Loucy (cell line): ENCODE results near the gene DOC2B.

Experiments used
- H2AFZ ChIP-seq: fragments of 200-600 bp; sonication (generic); 2 replicates; pipeline ENCODE4 v1.6.0; 2016; ENCODE audit warnings: antibody characterized with exemption, mild to moderate bottlenecking, low read length, moderate library complexity
- H3F3A ChIP-seq: fragments of 200-600 bp; 2 replicates; pipeline ENCODE4 v1.6.0; 2016; ENCODE audit warnings: antibody characterized with exemption, low read depth, mild to moderate bottlenecking
- H3K27me3 ChIP-seq: fragments of 200-600 bp; sonication (generic); 2 replicates; pipeline ENCODE4 v1.6.1; 2014; ENCODE audit warnings: low read length, mild to moderate bottlenecking; ENCODE audit not compliant: insufficient read depth, poor library complexity, severe bottlenecking
- H3K36me3 ChIP-seq: fragments of 200-600 bp; sonication (generic); 2 replicates; pipeline ENCODE4 v1.6.1; 2016; ENCODE audit warnings: low read length; ENCODE audit not compliant: insufficient read depth
- H3K4me1 ChIP-seq: fragments of 200-600 bp; sonication (generic); 2 replicates; pipeline ENCODE4 v1.5.1; 2014; ENCODE audit warnings: low read length, mild to moderate bottlenecking; ENCODE audit not compliant: insufficient read depth, poor library complexity, severe bottlenecking
- H3K4me2 ChIP-seq: fragments of 200-600 bp; sonication (generic); 2 replicates; pipeline ENCODE4 v1.6.0; 2014; ENCODE audit warnings: antibody characterized with exemption, low read length, low read depth, mild to moderate bottlenecking; ENCODE audit not compliant: poor library complexity, severe bottlenecking
- H3K4me3 ChIP-seq: fragments of 200-600 bp; sonication (generic); 2 replicates; pipeline ENCODE4 v1.5.1; 2014; ENCODE audit warnings: low read length, mild to moderate bottlenecking, mixed read lengths; ENCODE audit not compliant: poor library complexity, severe bottlenecking
- H3K79me2 ChIP-seq: fragments of 200-600 bp; sonication (generic); 2 replicates; pipeline ENCODE4 v1.6.1; 2014; ENCODE audit warnings: low read length; ENCODE audit not compliant: insufficient read depth
- H3K9ac ChIP-seq: fragments of 200-600 bp; sonication (generic); 2 replicates; pipeline ENCODE4 v1.6.0; 2014; ENCODE audit warnings: mild to moderate bottlenecking, low read depth, low read length, moderate library complexity; ENCODE audit not compliant: poor library complexity, severe bottlenecking
- H3K9me2 ChIP-seq: fragments of 200-600 bp; sonication (generic); replicated peaks from 2 replicates; pipeline ENCODE4 v1.6.1; 2016; ENCODE audit warnings: low read depth, low read length, mixed read lengths
- H3K9me3 ChIP-seq: fragments of 200-600 bp; sonication (generic); 2 replicates; pipeline ENCODE4 v1.6.1; 2014; ENCODE audit warnings: mild to moderate bottlenecking, antibody characterized with exemption, low read length, low read depth; ENCODE audit not compliant: insufficient read depth
- H4K20me1 ChIP-seq: fragments of 200-600 bp; sonication (generic); 2 replicates; pipeline ENCODE4 v1.6.0; 2014; ENCODE audit warnings: antibody characterized with exemption, low read length, mild to moderate bottlenecking; ENCODE audit not compliant: insufficient read depth, poor library complexity, severe bottlenecking
- CTCF ChIP-seq: fragments of 200-600 bp; sonication (generic); conservative IDR thresholded peaks from 2 replicates; pipeline ENCODE4 v1.5.1; 2014; ENCODE audit warnings: mild to moderate bottlenecking, antibody characterized with exemption, low read length
- EZH2phosphoT487 ChIP-seq: fragments of 200-600 bp; IDR thresholded peaks from 2 replicates; pipeline ENCODE4 v1.6.1; 2018; ENCODE audit warnings: antibody characterized with exemption, mild to moderate bottlenecking, moderate library complexity, borderline replicate concordance

DOC2B gene

DNA sequence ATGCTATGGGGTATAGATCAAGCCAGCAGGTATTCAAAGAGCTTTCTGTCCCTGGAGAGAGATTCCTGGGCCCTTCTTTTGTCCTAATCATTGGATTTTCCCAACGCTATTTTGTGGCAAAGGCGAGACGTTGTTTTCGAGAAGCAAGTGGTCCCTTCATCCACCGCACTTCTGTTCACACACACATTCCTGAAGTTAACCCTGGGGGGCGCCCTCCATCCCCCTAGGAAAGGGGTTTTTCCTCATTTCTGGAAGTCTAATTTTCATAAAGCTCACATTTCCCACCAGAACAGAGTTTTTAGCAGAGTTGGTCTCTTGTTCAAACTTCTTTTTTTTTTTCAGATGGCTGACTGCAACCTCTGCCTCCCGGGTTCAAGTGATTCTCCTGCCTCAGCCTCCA, 32.2 kb downstream of the DOC2B start:
- Histone ChIP-seq H3K27me3 (no peaks in the 10 kb centered on the region), H3K9me3 (no peaks in the 10 kb centered on the region; the same call in 1 of the 2 replicates), H3K36me3 (no peaks in the 10 kb centered on the region), H3K4me2 (no peak overlapping the region), H3K9ac (no peak overlapping the region), H3K79me2 (no peaks in the 10 kb centered on the region), H3K4me3 (no peak overlapping the region), H3F3A (no peaks in the 10 kb centered on the region), H3K9me2 (no peaks in the 10 kb centered on the region), H4K20me1 (no peaks in the 10 kb centered on the region), H2AFZ (no peak overlapping the region), H3K4me1 (no peaks in the 10 kb centered on the region)
- TF ChIP-seq CTCF (no peak), EZH2phosphoT487 (no peak)

DNA sequence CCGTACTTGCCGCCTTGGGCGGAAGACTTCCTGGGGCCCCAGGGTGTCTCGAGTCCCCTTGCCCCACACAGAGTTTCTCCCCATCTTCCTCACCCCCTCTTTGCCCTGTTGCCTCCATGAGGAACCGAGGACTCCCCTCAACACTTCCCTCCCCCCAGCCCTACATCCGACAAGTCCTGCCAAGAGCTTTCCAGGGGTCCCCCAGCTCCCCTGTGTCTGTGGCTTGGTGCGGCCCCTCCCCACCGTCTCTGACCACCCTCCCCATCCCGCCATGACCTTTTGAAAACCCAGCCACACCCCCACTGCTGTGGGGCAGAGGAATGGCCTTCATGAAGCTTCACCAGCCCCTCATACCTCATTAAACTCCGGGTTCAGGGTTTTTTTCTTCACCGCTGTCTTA, 32.7 kb downstream of the DOC2B start:
- Histone ChIP-seq H4K20me1 (no peaks in the 10 kb centered on the region), H3K36me3 (no peaks in the 10 kb centered on the region), H3K9me3 (no peaks in the 10 kb centered on the region; the same call in 1 of the 2 replicates), H3K4me3 (no peak overlapping the region), H3K27me3 (no peaks in the 10 kb centered on the region), H3K4me1 (no peaks in the 10 kb centered on the region), H3F3A (no peaks in the 10 kb centered on the region), H3K9me2 (no peaks in the 10 kb centered on the region), H3K79me2 (no peaks in the 10 kb centered on the region), H3K9ac (no peak overlapping the region), H2AFZ (no peak overlapping the region), H3K4me2 (no peak overlapping the region)
- TF ChIP-seq CTCF = no peak
- no peak for TF ChIP-seq EZH2phosphoT487

GRCh38 chr17:147796-148740, 33.4 kb downstream of the DOC2B start:
- no peak overlapping the region for H3K4me2 ChIP-seq
- H3K9me2 ChIP-seq = no peaks in the 10 kb centered on the region
- no peaks in the 10 kb centered on the region for H3K27me3 ChIP-seq
- TF ChIP-seq CTCF (no peak), EZH2phosphoT487 (no peak)
- no peaks in the 10 kb centered on the region; the same call in 1 of the 2 replicates for H3K9me3 ChIP-seq
- no peak overlapping the region for H2AFZ ChIP-seq
- H3F3A ChIP-seq = no peaks in the 10 kb centered on the region
- no peak overlapping the region for H3K9ac ChIP-seq
- H3K79me2 ChIP-seq = no peaks in the 10 kb centered on the region
- no peaks in the 10 kb centered on the region for H3K4me1 ChIP-seq
- no peak overlapping the region for H3K4me3 ChIP-seq
- no peaks in the 10 kb centered on the region for H3K36me3 ChIP-seq
- H4K20me1 ChIP-seq = no peaks in the 10 kb centered on the region
